MG63 (cell line): Measurements from ENCODE around the gene UBE3D. TPM values are rescaled to one million over a fixed set of nuclear protein-coding genes. Genes with fewer than 3 reads are reported as not detected.
"Not testable (repeated sequence)": the region's sequence is repeated elsewhere in the genome, so short reads cannot be mapped to it uniquely, and the experiment has no call there.

ENCODE experiments used
- DNase-seq: peaks from one replicate; pipeline ENCODE4 v3.0.0-alpha.2; 2020
- H3K27me3 ChIP-seq: fragments of 250-450 bp; sonication (Bioruptor Pico); 2 replicates; pipeline ENCODE4 v1.5.1; 2020; ENCODE audit warnings: mild to moderate bottlenecking, moderate library complexity
- H3K36me3 ChIP-seq: fragments of 250-450 bp; sonication (Bioruptor Pico); 2 replicates; pipeline ENCODE4 v1.5.1; 2020; ENCODE audit warnings: mild to moderate bottlenecking, moderate library complexity
- H3K4me3 ChIP-seq: fragments of 250-450 bp; sonication (Bioruptor Pico); 2 replicates; pipeline ENCODE4 v1.5.1; 2020; ENCODE audit warnings: mild to moderate bottlenecking, moderate library complexity
- H3K9me3 ChIP-seq: fragments of 250-450 bp; sonication (Bioruptor Pico); 2 replicates; pipeline ENCODE4 v1.5.1; 2020; ENCODE audit warnings: mild to moderate bottlenecking, moderate library complexity
- total RNA-seq: library from RNA; depleted of rRNA; stranded (reverse); fragments of >200 nt; shearing (Covaris generic); gene quantifications from 2 replicates; pipeline ENCODE4 v1.2.3, GENCODE V29; 2014; ENCODE audit warnings: low replicate concordance

UBE3D gene
- total RNA-seq, 1 experiment from 2014 or later: 5.9 TPM

DNA sequence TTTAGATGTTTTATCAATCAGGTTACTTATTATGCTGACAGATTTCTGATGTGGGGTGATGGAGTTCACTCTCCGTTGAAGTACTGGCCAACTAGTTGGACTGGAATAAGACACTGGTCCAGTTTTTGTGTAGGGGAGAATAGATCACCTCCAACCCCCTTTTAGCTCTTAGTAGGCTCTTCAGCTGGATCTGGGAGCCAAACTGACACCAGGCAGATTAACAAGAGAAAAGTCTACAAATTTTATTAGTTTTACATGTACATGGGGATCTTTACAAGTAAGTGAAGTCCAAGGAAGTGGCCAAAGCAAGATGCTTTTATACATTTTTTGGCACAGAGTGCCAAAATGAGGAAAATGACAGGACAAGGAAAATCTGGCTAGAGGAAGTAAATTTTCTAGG, 107.1 kb downstream of the UBE3D start:
- DNase-seq: no peak
- Histone ChIP-seq H3K27me3 (no peaks in the 10 kb centered on the region), H3K9me3 (no peaks in the 10 kb centered on the region), H3K36me3 (no peaks in the 10 kb centered on the region), H3K4me3 (no peak overlapping the region)

DNA sequence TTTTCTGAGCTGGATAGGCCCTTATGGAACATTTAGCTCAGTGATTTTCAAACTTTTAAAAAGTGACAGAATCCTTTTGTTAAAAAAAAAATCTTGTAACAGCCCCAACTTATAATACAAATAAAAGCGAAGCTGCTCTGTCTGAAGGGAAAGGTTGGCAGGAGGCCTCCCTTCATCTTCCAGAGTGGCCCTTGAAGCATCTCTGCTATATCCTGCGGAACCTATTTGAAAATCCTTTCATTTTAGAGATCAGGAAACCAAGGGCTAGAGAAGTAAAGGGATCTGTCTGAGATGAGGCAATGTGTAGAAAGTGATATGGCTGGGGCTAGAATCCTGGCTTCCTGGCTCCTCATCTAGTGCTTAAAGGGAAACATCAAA, 107.8 kb downstream of the UBE3D start:
- Histone ChIP-seq H3K9me3 (no peaks in the 10 kb centered on the region), H3K36me3 (no peaks in the 10 kb centered on the region), H3K4me3 (no peak overlapping the region), H3K27me3 (no peaks in the 10 kb centered on the region)
- DNase-seq: no peak

DNA sequence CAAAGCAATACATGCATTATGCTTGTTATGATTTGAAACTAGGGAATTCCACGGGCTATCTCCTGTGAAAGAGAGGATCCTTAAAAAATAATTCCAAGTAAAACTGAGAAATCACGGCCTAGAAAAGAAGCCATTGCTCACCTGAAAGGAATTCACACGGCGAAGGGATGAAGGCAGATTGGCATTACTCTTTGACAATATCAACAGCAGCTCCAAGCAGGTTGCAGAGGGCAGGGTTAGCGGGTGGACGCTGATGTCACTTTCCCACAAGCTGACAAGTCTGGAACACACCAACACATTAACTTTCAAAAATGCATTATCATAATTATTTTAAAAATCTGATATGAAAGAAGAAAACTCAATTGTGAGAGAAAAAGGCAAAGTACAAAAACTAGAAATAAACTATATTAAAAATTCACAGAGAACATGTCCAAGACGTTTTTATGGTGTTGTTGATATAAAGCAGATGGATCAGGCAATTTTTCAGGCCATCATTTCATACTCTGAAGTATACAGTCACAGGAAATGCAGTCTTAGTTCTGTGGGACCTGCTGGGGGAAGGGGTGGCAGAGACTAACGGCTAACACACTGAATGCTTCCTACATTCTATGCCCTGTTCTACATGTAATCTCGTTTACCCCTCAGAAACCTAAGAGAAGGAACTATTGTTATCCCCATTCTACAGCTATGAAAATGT, 108.3 kb downstream of the UBE3D start:
- peak; percentile 36 for DNase-seq
- Histone ChIP-seq H3K36me3 (no peaks in the 10 kb centered on the region), H3K4me3 (no peak overlapping the region), H3K9me3 (no peaks in the 10 kb centered on the region), H3K27me3 (no peaks in the 10 kb centered on the region)

DNA sequence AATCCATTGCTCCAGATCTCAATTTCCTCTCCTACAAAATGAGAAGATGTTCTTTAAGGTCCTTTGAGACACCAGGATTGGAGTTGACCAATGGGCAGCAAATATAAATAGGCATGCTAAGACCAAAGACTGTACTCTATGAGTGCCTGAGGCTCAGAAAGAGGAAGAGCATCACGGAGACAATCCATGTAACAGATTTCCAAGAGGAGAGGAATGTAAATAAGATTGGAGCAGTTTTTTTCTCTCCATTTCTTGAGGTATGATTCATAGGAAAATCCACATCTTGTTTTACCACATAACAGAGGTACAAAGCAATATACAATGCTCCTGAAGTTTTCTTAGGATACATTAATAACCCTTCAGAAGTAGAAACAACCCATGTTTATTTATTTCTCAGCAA, 109.8 kb downstream of the UBE3D start:
- Histone ChIP-seq H3K9me3 (no peaks in the 10 kb centered on the region), H3K36me3 (no peaks in the 10 kb centered on the region), H3K27me3 (no peaks in the 10 kb centered on the region), H3K4me3 (no peak overlapping the region)
- DNase-seq: no peak

DNA sequence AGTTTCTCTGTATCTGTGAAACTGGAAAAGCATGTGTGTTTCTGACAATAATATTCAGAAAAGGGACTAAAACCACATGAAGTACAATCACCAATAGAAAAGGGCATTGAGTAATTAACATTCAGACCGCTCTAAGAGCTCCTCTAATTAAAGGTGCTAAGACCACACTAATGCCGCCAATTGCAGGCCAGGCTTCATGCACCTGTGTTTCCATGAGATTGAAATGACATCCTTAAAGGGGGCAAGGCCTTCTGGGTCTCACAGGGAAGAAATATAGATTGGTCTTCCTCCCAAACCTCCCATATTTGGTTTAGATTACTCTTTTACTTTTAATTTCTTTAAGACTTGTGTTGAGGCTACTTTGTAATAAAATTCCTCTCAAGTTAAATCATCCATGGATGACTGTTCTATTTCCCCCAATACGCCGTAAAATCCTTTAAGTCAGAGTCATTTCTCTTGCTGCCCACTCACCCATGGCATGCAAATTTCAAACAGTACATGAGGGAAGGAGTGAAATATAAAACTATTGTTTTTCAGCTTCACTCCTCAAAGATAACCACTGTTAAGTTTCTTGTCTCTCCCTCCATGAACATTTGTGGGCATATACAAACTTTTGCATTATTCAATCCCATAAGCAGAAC, 110.6 kb downstream of the UBE3D start:
- Histone ChIP-seq H3K4me3 (no peak overlapping the region), H3K9me3 (no peaks in the 10 kb centered on the region; the same call in 1 of the 2 replicates), H3K27me3 (no peaks in the 10 kb centered on the region), H3K36me3 (no peaks in the 10 kb centered on the region)
- DNase-seq: no peak

DNA sequence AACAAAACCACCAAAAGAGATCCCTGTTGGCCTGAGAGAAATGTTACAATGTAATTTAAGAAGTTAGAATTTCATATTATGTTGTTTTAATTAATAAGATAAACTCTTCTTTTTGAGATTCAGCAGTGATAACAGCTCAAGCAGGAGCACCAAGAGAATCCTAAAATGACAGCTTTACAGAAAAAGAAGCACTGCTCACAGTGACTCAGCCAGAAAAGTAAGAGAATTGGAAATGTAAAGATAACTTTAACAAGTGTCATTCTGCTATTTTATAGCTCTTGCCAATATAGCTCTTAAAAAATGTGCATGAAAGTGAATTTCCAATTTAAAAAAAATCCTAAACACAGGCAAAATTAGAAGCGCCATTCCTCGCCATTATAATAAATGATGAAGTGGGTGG, 111.3 kb downstream of the UBE3D start:
- H3K27me3 ChIP-seq: no peaks in the 10 kb centered on the region
- no peak for DNase-seq

DNA sequence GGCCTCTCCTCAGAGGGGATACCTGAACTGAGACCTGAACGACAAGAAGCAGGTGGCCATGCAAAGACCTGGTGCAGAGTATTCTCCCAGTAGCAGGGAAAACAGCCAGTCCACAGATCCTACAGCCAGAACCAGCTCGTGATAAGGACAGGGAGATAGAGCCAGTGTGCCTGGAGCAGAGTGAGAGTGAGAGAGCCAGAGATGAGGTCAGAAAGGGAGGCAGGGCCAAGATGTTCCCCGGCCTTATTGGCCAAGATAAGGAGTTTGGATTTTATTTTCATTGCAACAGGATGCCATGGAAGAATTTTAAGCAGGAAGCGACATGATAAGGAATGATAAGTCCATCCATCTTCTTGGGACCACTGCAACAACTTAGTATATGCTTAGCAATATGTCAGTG, 111.8 kb downstream of the UBE3D start:
- Histone ChIP-seq H3K9me3 (peaks cover 3% of the 10 kb centered on the region), H3K27me3 (no peaks in the 10 kb centered on the region), H3K4me3 (no peak overlapping the region), H3K36me3 (no peaks in the 10 kb centered on the region)
- DNase-seq: peak; percentile 39

More for the DNA sequence above, 111.3 kb downstream of the UBE3D start:
- Histone ChIP-seq H3K9me3 (no peaks in the 10 kb centered on the region; the same call in 1 of the 2 replicates), H3K4me3 (no peak overlapping the region), H3K36me3 (no peaks in the 10 kb centered on the region)

DNA sequence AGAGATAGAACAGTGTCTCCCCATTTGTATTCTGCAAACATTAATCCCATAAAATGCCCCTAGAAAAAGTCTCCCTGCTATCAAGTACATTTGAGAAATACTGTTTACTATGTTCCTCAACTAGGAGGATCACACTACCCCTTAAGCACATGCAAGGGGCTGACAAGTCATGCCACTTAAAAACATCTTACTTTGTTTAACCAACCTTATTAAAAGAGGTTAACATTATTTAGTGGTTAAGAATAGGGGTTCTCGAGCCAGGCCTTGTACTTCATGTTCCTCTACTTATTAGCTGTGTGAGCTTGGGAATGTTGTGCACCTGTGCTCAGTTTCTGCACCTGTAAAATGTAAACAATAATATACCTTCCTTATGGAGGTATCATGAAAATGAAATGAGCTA, 113.7 kb downstream of the UBE3D start:
- no peak overlapping the region for H3K4me3 ChIP-seq
- H3K27me3 ChIP-seq: no peaks in the 10 kb centered on the region
- H3K9me3 ChIP-seq: peaks cover 11% of the 10 kb centered on the region
- no peak for DNase-seq
- no peaks in the 10 kb centered on the region for H3K36me3 ChIP-seq

DNA sequence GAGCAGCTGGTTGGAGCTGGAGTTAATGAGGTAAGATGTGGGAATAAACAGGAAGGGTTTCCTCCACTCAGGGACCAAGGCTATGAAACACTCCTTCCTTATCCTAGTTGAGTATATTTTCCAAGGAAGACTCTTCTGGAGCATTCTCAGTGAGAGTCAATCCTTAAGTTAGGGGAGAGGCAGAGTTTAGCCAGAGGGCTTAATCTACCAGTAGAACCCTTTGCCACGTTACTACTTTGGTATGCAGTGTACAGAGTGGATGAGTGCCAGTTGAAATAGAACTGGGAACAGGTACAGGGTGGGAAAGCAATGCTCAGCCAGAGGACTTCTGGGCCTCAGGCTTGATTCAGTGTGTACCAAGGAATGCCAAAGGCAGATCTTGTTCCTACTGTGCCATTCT, 114.3 kb downstream of the UBE3D start:
- Histone ChIP-seq H3K9me3 (peaks cover 11% of the 10 kb centered on the region), H3K27me3 (no peaks in the 10 kb centered on the region), H3K4me3 (no peak overlapping the region), H3K36me3 (no peaks in the 10 kb centered on the region)
- DNase-seq: no peak

DNA sequence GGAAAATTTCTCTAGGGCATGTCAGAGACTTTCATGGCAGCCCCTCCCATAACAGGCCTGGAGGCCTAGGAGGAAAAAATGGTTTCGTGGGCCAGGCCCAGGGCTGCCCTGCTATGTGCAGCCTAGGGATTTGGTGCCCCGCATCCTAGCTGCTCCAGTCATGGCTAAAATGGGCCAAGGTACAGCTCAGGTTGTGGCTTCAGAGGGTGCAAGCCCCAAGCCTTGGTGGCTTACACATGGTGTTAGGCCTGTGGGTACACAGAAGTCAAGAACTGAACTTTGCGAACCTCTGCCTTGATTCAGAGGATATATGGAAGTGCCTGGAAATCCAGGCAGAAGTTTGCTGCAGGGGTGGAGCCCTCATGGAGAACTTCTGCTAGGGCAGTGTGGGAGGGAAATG, 134.7 kb downstream of the UBE3D start:
- not testable (repeated sequence) for DNase-seq, H3K36me3 ChIP-seq, H3K27me3 ChIP-seq, H3K4me3 ChIP-seq
- peaks cover 13% of the 10 kb centered on the region for H3K9me3 ChIP-seq

DNA sequence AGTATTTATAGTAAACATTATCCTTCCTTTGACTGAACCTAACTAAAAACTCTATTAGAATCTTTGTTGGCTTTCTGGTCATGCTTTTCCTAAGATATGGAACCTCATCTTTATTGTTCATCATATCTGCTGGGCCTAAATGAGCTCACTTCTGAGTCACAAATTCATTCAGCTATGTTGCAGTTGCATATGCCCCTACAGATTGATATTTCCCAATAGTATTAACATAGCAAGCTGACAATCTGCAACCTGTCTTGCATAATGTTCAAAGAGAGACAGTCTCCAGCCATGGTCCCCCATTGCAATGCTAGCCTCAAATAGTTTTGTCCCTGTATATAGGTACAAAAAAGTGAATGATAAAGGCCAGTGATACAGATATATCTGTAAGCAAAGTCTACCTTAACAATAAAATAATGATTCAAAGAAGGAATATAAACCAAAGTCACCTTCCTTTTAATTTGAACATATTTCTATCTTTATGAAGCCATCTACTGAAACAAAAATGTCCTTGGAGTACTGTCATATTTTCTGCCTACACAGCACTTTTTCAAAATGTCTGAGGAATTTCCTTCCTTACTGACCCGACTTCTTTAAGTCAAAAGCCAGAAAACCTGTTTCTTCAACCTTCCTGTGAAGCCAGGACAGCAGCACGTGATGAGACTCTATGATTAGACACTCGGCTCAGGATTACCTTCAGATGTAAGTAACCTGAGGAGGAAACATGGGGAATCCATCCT, 140.7 kb downstream of the UBE3D start:
- peaks cover 2% of the 10 kb centered on the region; the same call in 1 of the 2 replicates for H3K9me3 ChIP-seq
- no peaks in the 10 kb centered on the region for H3K36me3 ChIP-seq
- no peak for DNase-seq
- no peak overlapping the region for H3K4me3 ChIP-seq
- no peaks in the 10 kb centered on the region for H3K27me3 ChIP-seq

DNA sequence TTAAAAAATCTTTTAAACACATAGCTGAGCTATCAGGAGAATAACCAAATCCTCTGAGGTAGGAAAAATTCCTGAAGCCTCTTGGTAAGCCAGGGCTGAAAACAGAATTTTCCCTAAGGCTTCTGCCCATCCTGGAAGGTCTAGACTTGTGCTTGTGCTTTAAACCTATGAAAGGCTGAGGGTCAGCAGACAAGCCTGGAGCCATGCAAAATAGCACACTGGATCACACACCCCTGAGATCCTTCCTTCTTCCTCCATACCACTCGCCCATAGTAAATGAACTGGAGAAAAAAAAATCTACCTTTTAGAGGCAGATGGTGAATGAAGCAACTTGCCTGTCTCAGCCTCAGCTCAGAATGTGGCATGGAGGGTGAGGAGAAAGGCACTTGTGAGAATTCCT, 144.4 kb downstream of the UBE3D start:
- Histone ChIP-seq H3K9me3 (peaks cover 4% of the 10 kb centered on the region; the same call in 1 of the 2 replicates), H3K4me3 (no peak overlapping the region), H3K36me3 (no peaks in the 10 kb centered on the region), H3K27me3 (no peaks in the 10 kb centered on the region)
- no peak for DNase-seq

DNA sequence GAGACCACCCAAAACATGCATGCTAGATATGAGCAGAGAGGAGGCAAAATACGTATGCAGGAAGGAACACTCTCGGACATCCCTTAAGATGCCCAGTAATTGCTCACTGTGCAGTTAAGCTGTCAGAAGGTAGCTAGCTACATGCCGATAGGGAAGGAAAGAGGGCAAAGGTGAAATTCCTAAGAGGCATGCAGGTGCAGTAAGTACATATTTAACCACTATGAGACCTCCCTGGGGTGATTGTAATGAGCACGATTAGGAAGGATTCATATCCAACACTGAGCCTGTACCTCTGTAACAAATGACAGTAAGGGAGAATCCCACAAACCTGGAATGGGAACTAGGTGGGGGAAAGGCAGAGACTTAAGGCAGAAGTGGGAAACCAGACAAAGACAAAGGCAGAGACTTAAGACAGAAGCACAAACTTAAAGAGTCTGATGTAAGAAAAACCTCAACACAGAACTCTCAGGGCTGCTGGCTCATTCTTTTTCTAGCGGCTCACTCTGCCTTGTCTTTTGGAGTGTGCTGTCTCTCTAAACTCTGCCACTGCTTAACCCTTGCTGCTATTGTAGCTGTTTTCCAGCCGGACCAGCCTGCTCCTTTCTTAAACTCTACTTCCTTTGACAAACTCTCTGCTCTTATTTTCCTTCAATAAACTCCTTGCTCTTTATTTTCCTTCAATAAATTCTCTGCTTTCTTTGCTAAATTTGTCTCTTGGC, 148.1 kb downstream of the UBE3D start:
- no peaks in the 10 kb centered on the region for H3K36me3 ChIP-seq
- DNase-seq: no peak
- H3K9me3 ChIP-seq: peaks cover 2% of the 10 kb centered on the region; the same call in 1 of the 2 replicates

DNA sequence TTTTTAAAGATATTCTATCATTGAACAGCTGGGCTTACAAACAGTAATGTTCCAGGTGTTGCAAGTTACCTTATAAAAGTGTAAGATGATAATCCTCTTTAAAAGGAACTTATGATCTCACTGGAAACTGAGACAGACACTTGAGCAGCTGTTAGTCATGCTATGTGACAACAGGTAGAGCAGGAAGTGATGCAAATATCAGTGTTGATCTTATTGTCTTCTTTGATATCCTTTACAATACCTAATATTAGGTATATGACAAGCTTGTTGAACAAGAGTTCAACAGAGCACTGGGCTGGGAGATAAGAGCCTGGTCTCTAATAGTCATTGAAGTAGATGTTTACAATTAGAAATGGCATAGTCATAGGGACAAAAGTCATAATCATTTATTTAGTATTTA, 150.0 kb downstream of the UBE3D start:
- no peaks in the 10 kb centered on the region for H3K27me3 ChIP-seq
- no peak for DNase-seq
- H3K4me3 ChIP-seq: no peak overlapping the region
- H3K9me3 ChIP-seq: peaks cover 2% of the 10 kb centered on the region; the same call in 1 of the 2 replicates
- no peaks in the 10 kb centered on the region for H3K36me3 ChIP-seq

More for the DNA sequence above, 148.1 kb downstream of the UBE3D start:
- Histone ChIP-seq H3K4me3 (no peak overlapping the region), H3K27me3 (no peaks in the 10 kb centered on the region)

DNA sequence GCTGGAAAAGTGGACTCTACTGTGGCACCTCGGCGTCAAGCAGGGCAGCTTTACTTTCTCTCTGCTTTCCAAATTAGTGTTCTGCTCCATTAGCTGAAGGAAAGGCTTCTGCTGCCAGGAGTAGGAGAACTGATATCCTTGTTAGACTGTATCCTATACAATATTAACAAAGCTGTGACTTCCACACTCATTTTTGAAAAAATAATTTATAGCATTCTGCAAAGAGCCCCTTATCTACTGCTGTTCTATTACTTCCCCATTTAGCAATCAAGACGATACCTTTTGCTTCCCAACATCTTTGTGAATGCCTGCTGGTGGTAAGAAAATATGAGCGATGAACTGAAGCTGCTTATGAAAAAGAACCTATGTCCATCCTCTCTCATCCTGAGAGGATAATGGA, 151.1 kb downstream of the UBE3D start:
- Histone ChIP-seq H3K4me3 (no peak overlapping the region), H3K9me3 (peaks cover 2% of the 10 kb centered on the region; the same call in 1 of the 2 replicates), H3K27me3 (no peaks in the 10 kb centered on the region), H3K36me3 (no peaks in the 10 kb centered on the region)
- DNase-seq: no peak

DNA sequence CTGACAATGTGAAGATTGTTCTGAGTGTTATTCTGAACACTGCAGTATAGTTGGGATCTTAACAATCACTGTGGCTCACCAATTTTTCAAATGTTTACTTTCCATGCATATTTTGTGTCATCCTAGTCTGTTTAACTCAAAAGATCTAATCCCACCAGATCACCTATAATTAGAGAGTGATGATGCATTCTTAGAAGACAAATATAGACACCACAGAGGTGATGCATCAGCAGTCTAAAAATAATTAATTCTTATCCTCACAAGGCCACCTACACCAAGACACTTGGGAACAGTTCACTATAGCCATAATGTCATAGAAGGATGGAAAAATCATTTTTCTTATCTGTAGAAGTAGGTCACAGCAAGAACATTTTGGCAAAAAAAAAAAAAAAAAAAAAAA, 154.8 kb downstream of the UBE3D start:
- Histone ChIP-seq H3K36me3 (no peaks in the 10 kb centered on the region), H3K4me3 (no peak overlapping the region), H3K9me3 (no peaks in the 10 kb centered on the region), H3K27me3 (no peaks in the 10 kb centered on the region)
- DNase-seq: no peak

DNA sequence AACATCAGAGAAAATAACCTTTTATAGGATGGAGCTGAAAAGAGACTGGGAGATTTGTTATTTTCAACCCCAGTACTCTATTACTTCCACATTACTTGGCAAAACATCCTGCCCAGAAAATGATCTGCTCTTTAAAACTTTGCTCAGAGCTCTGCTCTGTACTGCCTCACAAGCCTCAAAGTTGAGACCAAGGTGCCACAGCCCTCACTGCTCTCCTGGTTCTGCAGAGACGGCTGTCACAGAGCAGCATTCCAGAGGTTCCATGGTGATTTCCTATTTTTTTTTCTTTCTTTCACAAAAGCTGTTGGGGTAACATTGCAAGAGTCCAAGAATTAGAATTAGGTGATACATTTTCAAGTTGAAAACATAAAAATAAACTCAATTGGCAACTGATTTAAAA, 155.2 kb downstream of the UBE3D start:
- H3K36me3 ChIP-seq: no peaks in the 10 kb centered on the region
- DNase-seq: no peak

More for the DNA sequence above, 155.2 kb downstream of the UBE3D start:
- H3K27me3 ChIP-seq: no peaks in the 10 kb centered on the region
- H3K4me3 ChIP-seq: no peak overlapping the region
- H3K9me3 ChIP-seq: no peaks in the 10 kb centered on the region
